GM12864 (cell line): ENCODE results near the gene SRRM5.
"Not testable (repeated sequence)": the region's sequence is repeated elsewhere in the genome, so short reads cannot be mapped to it uniquely, and the experiment has no call there.

Experiments
- DNase-seq: peaks from one replicate; pipeline ENCODE4 v3.0.0-alpha.2; 2011; ENCODE audit warnings: low read depth
- H3K4me3 ChIP-seq: 2 replicates; pipeline ENCODE4 v1.5.1; 2011; ENCODE audit warnings: mild to moderate bottlenecking, low read depth, low read length, control low read depth
- TF ChIP-seq, protein P1 (sequence below): IDR thresholded peaks from 2 replicates; pipeline ENCODE4 v1.5.1; 2011; ENCODE audit warnings: low read depth, mild to moderate bottlenecking, moderate library complexity, low read length, control low read depth, inconsistent platforms; ENCODE audit errors: missing control alignments

Gene SRRM5

DNA sequence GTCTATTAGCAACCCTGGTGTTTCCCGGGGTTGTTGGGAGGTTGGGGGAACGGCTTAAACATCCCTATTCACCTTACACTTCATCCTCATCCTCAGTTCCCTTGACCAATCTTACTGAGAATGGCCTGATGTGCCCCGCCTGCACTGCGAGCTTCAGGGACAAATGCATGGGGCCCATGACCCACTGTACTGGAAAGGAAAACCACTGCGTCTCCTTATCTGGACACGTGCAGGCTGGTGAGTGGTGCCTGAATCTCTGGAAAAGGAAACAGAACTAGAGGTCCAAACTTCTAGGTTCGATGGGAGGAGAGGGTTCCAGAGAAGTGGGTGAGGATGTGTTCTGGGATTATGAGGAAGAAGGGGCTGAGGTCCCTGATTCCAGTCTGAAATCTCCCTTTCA, 30.4 kb upstream of the SRRM5 start:
- TF ChIP-seq, protein P1, sequence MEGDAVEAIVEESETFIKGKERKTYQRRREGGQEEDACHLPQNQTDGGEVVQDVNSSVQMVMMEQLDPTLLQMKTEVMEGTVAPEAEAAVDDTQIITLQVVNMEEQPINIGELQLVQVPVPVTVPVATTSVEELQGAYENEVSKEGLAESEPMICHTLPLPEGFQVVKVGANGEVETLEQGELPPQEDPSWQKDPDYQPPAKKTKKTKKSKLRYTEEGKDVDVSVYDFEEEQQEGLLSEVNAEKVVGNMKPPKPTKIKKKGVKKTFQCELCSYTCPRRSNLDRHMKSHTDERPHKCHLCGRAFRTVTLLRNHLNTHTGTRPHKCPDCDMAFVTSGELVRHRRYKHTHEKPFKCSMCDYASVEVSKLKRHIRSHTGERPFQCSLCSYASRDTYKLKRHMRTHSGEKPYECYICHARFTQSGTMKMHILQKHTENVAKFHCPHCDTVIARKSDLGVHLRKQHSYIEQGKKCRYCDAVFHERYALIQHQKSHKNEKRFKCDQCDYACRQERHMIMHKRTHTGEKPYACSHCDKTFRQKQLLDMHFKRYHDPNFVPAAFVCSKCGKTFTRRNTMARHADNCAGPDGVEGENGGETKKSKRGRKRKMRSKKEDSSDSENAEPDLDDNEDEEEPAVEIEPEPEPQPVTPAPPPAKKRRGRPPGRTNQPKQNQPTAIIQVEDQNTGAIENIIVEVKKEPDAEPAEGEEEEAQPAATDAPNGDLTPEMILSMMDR = no peak
- peak overlapping the region; percentile 13 for H3K4me3 ChIP-seq
- no peak for DNase-seq

DNA sequence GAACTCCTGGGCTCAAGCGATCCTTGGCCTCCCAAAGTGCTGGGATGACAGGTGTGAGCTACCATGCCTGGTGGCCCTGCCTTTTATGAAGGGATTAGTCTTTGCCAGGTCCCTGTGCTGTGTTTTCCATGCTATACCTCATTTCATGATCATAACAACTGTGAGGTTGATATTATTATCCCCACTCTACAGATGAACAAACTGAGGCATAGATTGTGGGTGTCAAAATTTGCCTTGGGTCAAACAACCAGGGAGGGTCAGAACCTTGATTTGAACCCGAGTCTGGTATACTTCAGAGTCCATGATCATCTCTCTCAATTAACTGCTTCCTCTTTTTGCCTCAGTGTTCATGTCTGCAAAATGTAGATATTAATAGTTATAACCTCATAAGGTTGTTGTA, 29.4 kb upstream of the SRRM5 start:
- TF ChIP-seq, protein P1 = no peak
- no peak overlapping the region for H3K4me3 ChIP-seq
- DNase-seq = no peak

DNA sequence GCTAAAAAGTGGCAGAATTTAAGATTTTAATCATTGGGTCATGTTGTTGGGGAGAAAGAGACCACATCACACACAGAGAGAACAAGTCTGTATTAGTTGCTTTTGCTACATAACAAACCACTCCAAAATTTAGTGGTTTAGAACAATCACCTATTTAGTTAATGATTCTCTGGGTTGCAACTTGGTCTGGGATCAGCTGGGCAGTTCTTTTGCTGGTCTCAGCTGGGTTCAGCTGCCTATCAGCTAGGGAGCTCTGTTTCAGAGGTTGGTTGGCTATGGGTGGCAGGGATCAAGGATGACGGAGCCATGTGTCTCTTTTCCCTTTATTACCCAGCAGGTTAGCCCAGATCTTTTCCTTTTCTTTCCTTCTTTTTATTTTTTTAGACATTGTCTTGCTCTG, 27.4 kb upstream of the SRRM5 start:
- DNase-seq = no peak
- H3K4me3 ChIP-seq = no peak overlapping the region
- TF ChIP-seq, protein P1 = no peak

DNA sequence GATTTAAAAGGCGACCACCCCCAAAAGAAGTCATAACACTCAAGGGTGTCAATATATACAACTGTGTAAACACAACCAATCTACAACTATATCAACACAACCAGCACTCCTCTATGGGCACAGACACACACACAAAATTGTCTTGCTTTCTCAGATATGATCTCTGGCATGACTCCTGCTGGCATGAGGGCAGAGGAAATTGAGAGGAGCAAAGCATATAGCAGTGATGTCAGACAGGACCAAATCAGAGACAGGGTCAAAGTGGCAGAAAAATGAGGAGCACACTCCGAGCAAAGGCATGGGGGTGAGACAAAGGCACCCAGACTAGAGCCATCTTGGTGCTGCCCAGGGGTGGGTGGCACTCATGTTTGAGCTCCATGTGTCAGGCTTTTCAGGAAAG, 25.5 kb upstream of the SRRM5 start:
- TF ChIP-seq, protein P1 = no peak
- DNase-seq = no peak
- H3K4me3 ChIP-seq = no peak overlapping the region

DNA sequence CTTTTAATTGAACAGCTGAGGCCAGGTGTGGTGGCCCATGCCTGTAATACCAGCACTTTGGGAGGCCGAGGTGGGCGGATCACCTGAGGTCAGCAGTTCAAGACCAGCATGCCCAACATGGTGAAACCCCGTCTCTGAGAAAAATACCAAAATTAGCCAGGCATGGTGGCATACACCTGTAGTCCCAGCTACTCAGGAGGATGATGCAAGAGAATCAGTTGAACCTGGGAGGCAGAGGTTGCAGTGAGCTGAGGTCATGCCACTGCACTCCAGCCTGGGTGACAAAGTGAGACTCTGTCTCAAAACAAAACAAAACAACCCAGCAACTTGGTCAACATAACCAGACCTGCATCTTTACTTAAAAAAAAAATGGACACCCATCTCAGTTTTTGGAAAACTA, 24.9 kb upstream of the SRRM5 start:
- not testable (repeated sequence) for H3K4me3 ChIP-seq, DNase-seq

DNA sequence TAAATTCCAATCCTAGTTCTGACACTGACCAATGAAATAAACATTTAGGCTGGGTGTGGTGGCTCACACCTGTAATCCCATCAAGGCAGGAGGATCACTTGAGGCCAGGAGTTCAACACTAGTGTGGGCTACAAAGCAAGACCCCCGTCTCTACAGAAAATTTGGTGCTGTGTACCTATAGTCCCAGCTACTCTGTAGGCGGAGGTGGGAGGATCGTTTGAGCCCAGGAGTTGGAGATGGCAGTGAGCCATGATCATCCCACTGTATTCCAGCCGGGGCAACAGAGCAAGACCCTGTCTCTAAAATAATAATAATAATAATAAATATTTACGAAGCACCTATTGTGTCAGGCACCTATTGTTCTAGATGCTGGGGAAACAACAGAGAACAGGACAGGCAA, 22.6 kb upstream of the SRRM5 start:
- H3K4me3 ChIP-seq = no peak overlapping the region
- DNase-seq = no peak
- TF ChIP-seq, protein P1 = no peak

DNA sequence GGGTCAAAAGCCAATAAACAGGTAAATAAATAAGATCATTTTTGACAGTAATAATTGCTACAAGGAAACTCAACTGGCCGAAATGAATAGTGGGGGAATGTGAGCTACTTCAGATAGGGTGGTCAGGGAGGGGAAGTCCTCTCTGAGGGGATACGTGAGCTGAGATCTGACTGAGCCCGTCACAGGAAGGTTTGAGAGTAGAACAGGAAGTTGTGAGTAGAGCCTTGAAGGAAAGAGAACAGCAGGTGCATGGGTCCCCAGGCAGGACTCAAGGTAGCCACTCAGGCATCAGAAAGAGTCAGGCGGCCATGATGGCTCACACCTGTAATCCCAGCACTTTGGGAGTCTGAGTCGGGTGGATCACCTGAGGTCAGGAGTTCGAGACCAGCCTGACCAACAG, 22.2 kb upstream of the SRRM5 start:
- DNase-seq = no peak
- H3K4me3 ChIP-seq = no peak overlapping the region
- TF ChIP-seq, protein P1 = no peak
